Activated naive CD8-positive, alpha-beta T cell treated with anti-CD3 and anti-CD28 coated beads, Interleukin-2, amount 50 U/mL, for 16 hours (primary cell): ENCODE results near the gene SEMA4A.

ENCODE experiments used
- DNase-seq: peaks from one replicate; pipeline ENCODE4 v3.0.0-alpha.2; 2020; ENCODE audit warnings: low read depth, low spot score

SEMA4A gene

GRCh38 chr1:156134716-156135435, 18.5 kb upstream of the SEMA4A start:
- DNase-seq = no peak

GRCh38 chr1:156135930-156136871, 17.2 kb upstream of the SEMA4A start:
- DNase-seq = no peak

- DNase-seq = no peak
Measured at GRCh38 chr1:156136970-156137483, 16.4 kb upstream of the SEMA4A start.

- no peak for DNase-seq
Measured at GRCh38 chr1:156138458-156138867, 14.9 kb upstream of the SEMA4A start.

- no peak for DNase-seq
Measured at GRCh38 chr1:156140879-156141707, 12.3 kb upstream of the SEMA4A start.

- DNase-seq = no peak
Measured at GRCh38 chr1:156143765-156144489, 9.5 kb upstream of the SEMA4A start.

- no peak for DNase-seq
Measured at GRCh38 chr1:156144742-156145141, 8.6 kb upstream of the SEMA4A start.

GRCh38 chr1:156145650-156146019, 7.8 kb upstream of the SEMA4A start:
- no peak for DNase-seq

GRCh38 chr1:156146020-156146768, 7.2 kb upstream of the SEMA4A start:
- no peak for DNase-seq

- DNase-seq = no peak
Measured at GRCh38 chr1:156146769-156147405, 6.5 kb upstream of the SEMA4A start.

GRCh38 chr1:156148216-156148615, 5.2 kb upstream of the SEMA4A start:
- DNase-seq = no peak

- no peak for DNase-seq
Measured at GRCh38 chr1:156149374-156150332, 3.7 kb upstream of the SEMA4A start.

- DNase-seq = no peak
Measured at GRCh38 chr1:156150333-156151011, 2.9 kb upstream of the SEMA4A start.

- no peak for DNase-seq
Measured at GRCh38 chr1:156151093-156151688, 2.2 kb upstream of the SEMA4A start.

GRCh38 chr1:156152628-156153027, 757 bp upstream of the SEMA4A start:
- no peak for DNase-seq

GRCh38 chr1:156154317-156154749, 948 bp downstream of the SEMA4A start:
- no peak for DNase-seq

- no peak for DNase-seq
Measured at GRCh38 chr1:156155756-156156510, 2.5 kb downstream of the SEMA4A start.
